GM23338 (cell line): ENCODE data around the gene EHMT2. TPM values are rescaled to one million over a fixed set of nuclear protein-coding genes. Genes with fewer than 3 reads are reported as not detected.

Source experiments
- ATAC-seq: fragments of 200-7000 bp; cut with Tn5 transposase; 3 replicates; pipeline ENCODE4 v1.9.1; 2020
- DNase-seq: peaks from one replicate; pipeline ENCODE4 v3.0.0-alpha.2; 2015; ENCODE audit warnings: low spot score
- H2AFZ ChIP-seq: fragments of 200-600 bp; sonication (generic); 2 replicates; pipeline ENCODE4 v1.8.0; 2016; ENCODE audit warnings: antibody characterized with exemption, mild to moderate bottlenecking, moderate library complexity
- H3F3A ChIP-seq: fragments of 200-600 bp; sonication (generic); replicated peaks from 2 replicates; pipeline ENCODE4 v1.8.0; 2017; ENCODE audit warnings: antibody characterized with exemption, mixed run types, low read depth
- H3K27ac ChIP-seq: fragments of 200-600 bp; sonication (generic); 2 replicates; pipeline ENCODE4 v1.6.1; 2016; ENCODE audit warnings: low read depth
- H3K27me3 ChIP-seq: fragments of 200-600 bp; sonication (generic); 2 replicates; pipeline ENCODE4 v1.8.0; 2016; ENCODE audit warnings: mild to moderate bottlenecking, mixed run types, moderate library complexity; ENCODE audit not compliant: insufficient read depth
- H3K36me3 ChIP-seq: fragments of 200-600 bp; sonication (generic); 2 replicates; pipeline ENCODE4 v1.8.0; 2016; ENCODE audit warnings: mild to moderate bottlenecking; ENCODE audit not compliant: insufficient read depth
- H3K4me1 ChIP-seq: fragments of 200-600 bp; sonication (generic); 2 replicates; pipeline ENCODE4 v1.8.0; 2016; ENCODE audit warnings: mild to moderate bottlenecking, moderate library complexity; ENCODE audit not compliant: insufficient read depth
- H3K4me2 ChIP-seq: fragments of 200-600 bp; sonication (generic); 2 replicates; pipeline ENCODE4 v1.7.1; 2017; ENCODE audit warnings: mixed run types
- H3K4me3 ChIP-seq: fragments of 200-600 bp; sonication (generic); 2 replicates; pipeline ENCODE4 v1.6.1; 2016; ENCODE audit warnings: mixed run types
- H3K79me2 ChIP-seq: fragments of 200-600 bp; sonication (generic); replicated peaks from 2 replicates; pipeline ENCODE4 v1.8.0; 2017; ENCODE audit warnings: mild to moderate bottlenecking; ENCODE audit not compliant: insufficient read depth
- H3K9me2 ChIP-seq: fragments of 200-600 bp; sonication (generic); 2 replicates; pipeline ENCODE4 v1.8.0; 2017; ENCODE audit not compliant: insufficient read depth
- H4K20me1 ChIP-seq: fragments of 200-600 bp; sonication (generic); replicated peaks from 2 replicates; pipeline ENCODE4 v1.8.0; 2017; ENCODE audit warnings: mild to moderate bottlenecking; ENCODE audit not compliant: insufficient read depth
- H3K27ac Mint-ChIP-seq: 2 replicates; pipeline ENCODE4 v1.8.0; 2020; ENCODE audit warnings: inconsistent platforms, mild to moderate bottlenecking, moderate library complexity, mixed read lengths
- H3K27me3 Mint-ChIP-seq: 3 replicates; pipeline ENCODE4 v1.8.0; 2022; ENCODE audit warnings: low read depth, mild to moderate bottlenecking, moderate library complexity, mixed read lengths, inconsistent platforms; ENCODE audit not compliant: insufficient read depth, poor library complexity
- H3K36me3 Mint-ChIP-seq: 3 replicates; pipeline ENCODE4 v1.8.0; 2021; ENCODE audit warnings: low read depth, mild to moderate bottlenecking, inconsistent platforms, moderate library complexity, mixed read lengths
- H3K4me1 Mint-ChIP-seq: 3 replicates; pipeline ENCODE4 v1.8.0; 2020; ENCODE audit warnings: mild to moderate bottlenecking, inconsistent platforms, mixed read lengths
- H3K4me3 Mint-ChIP-seq: 3 replicates; pipeline ENCODE4 v1.8.0; 2021; ENCODE audit warnings: moderate library complexity, mild to moderate bottlenecking, inconsistent platforms, mixed read lengths
- H3K9me3 Mint-ChIP-seq: 3 replicates; pipeline ENCODE4 v1.8.0; 2020; ENCODE audit warnings: moderate library complexity, mild to moderate bottlenecking, inconsistent platforms, mixed read lengths
- CREB1 ChIP-seq: fragments of 250-450 bp; sonication (Bioruptor Pico); IDR thresholded peaks from 2 replicates; pipeline ENCODE4 v1.5.0; 2020; ENCODE audit warnings: low read depth, mild to moderate bottlenecking, moderate library complexity
- ETS1 ChIP-seq: IDR thresholded peaks from 2 replicates; pipeline ENCODE4 v1.6.1; 2016; ENCODE audit warnings: antibody characterized with exemption
- EZH2 ChIP-seq: fragments of 200-600 bp; sonication (generic); IDR thresholded peaks from one replicate; pipeline ENCODE4 v1.8.0; 2017; ENCODE audit warnings: antibody characterized with exemption, mild to moderate bottlenecking, low read depth; ENCODE audit not compliant: unreplicated experiment
- JUNB ChIP-seq: IDR thresholded peaks from one replicate; pipeline ENCODE4 v1.6.1; 2016; ENCODE audit warnings: antibody characterized with exemption; ENCODE audit not compliant: unreplicated experiment
- POLR2AphosphoS5 ChIP-seq: IDR thresholded peaks from 2 replicates; pipeline ENCODE4 v1.6.1; 2016; ENCODE audit warnings: antibody characterized with exemption, low read depth
- STAT1 ChIP-seq: IDR thresholded peaks from one replicate; pipeline ENCODE4 v1.6.1; 2016; ENCODE audit warnings: antibody characterized with exemption; ENCODE audit not compliant: unreplicated experiment
- ZNF331 ChIP-seq: fragments of 250-450 bp; sonication (Bioruptor Pico); IDR thresholded peaks from 2 replicates; pipeline ENCODE4 v1.5.0; 2020; ENCODE audit warnings: low read depth, mild to moderate bottlenecking, moderate library complexity
- ZNF462 ChIP-seq: fragments of 250-450 bp; sonication (Bioruptor Pico); IDR thresholded peaks from 2 replicates; pipeline ENCODE4 v1.5.0; 2020; ENCODE audit warnings: mild to moderate bottlenecking, moderate library complexity
- polyA plus RNA-seq: library from polyadenylated mRNA; unstranded; fragments of >200 nt; fragmentation: Nextera tagmentation; extraction: Ambion mirVana; gene quantifications from 2 replicates; pipeline ENCODE4 v1.2.1, GENCODE V29; 2016
- total RNA-seq: library from RNA; depleted of rRNA; stranded (reverse); fragments of >200 nt; shearing (Covaris generic); gene quantifications from 2 replicates; pipeline ENCODE4 v1.2.3, GENCODE V29; 2014

EHMT2 gene
- total and polyA plus RNA-seq, 2 experiments from 2014 or later: 113 to 193 TPM

GRCh38 chr6:31862344-31863235 is 34.9 kb downstream of the EHMT2 start, which contains the start of gene NEU1:
NEU1 (minus strand) TSS chr6:31862821; CDS start chr6:31862776, 45 bp downstream.
- peaks cover 3% of the 10 kb centered on the region; the same call in 1 of the 2 replicates for H4K20me1 ChIP-seq
- Mint-ChIP-seq H3K27ac (peak within 1 kb of the TSS; percentile 97), H3K9me3 (peaks cover 2% of the 10 kb centered on the region; the same call in 1 of the 3 replicates), H3K4me1 (peaks cover 8% of the 10 kb centered on the region), H3K36me3 (peaks cover 14% of the 10 kb centered on the region), H3K4me3 (peak within 1 kb of the TSS; percentile 95), H3K27me3 (peaks cover 18% of the 10 kb centered on the region)
- peak within 1 kb of the TSS; percentile 75 for H3K27ac ChIP-seq
- no peaks in the 10 kb centered on the region for H3K36me3 ChIP-seq
- H3K9me2 ChIP-seq: no peaks in the 10 kb centered on the region
- H3F3A ChIP-seq: peaks cover 8% of the 10 kb centered on the region; the same call in 1 of the 2 replicates
- DNase-seq: peak; percentile 100
- peaks cover 12% of the 10 kb centered on the region; the same call in 1 of the 2 replicates for H3K4me1 ChIP-seq
- 0 out of 2 replicates have a peak within 1 kb of the TSS, but pooled peaks have one; percentile 30 for H2AFZ ChIP-seq
- peak; percentile 91 for TF ChIP-seq POLR2AphosphoS5
- TF ChIP-seq JUNB: no peak
- TF ChIP-seq CREB1 (CRISPR knock-in tag): peak; percentile 89
- peak; percentile 30; the same call in 1 of the 2 replicates for TF ChIP-seq ETS1
- peaks cover 8% of the 10 kb centered on the region; the same call in 1 of the 2 replicates for H3K79me2 ChIP-seq
- peak within 1 kb of the TSS; percentile 98 for H3K4me2 ChIP-seq
- no peaks in the 10 kb centered on the region for H3K27me3 ChIP-seq
- ATAC-seq: peak; percentile 93
- H3K4me3 ChIP-seq: peak within 1 kb of the TSS; percentile 73

GRCh38 chr6:31861919-31862343 is 35.6 kb downstream of the EHMT2 start:
- peak overlapping the region; percentile 95 for H3K4me3 Mint-ChIP-seq
- H3F3A ChIP-seq: peaks cover 12% of the 10 kb centered on the region; the same call in 1 of the 2 replicates
- ATAC-seq (no peak), DNase-seq (no peak)
- H3K4me1 Mint-ChIP-seq: peaks cover 8% of the 10 kb centered on the region
- peaks cover 12% of the 10 kb centered on the region; the same call in 1 of the 2 replicates for H3K4me1 ChIP-seq
- peaks cover 18% of the 10 kb centered on the region for H3K27me3 Mint-ChIP-seq
- H3K36me3 ChIP-seq: no peaks in the 10 kb centered on the region
- no peaks in the 10 kb centered on the region for H3K9me2 ChIP-seq
- peak overlapping the region; percentile 59 for H3K4me3 ChIP-seq
- peaks cover 2% of the 10 kb centered on the region; the same call in 1 of the 3 replicates for H3K9me3 Mint-ChIP-seq
- H3K27ac Mint-ChIP-seq: no peak overlapping the region
- H3K36me3 Mint-ChIP-seq: peaks cover 17% of the 10 kb centered on the region
- peak overlapping the region; percentile 98 for H3K4me2 ChIP-seq
- H4K20me1 ChIP-seq: peaks cover 3% of the 10 kb centered on the region; the same call in 1 of the 2 replicates
- peaks cover 8% of the 10 kb centered on the region; the same call in 1 of the 2 replicates for H3K79me2 ChIP-seq
- H2AFZ ChIP-seq: no peak overlapping the region
- no peak overlapping the region for H3K27ac ChIP-seq
- no peaks in the 10 kb centered on the region for H3K27me3 ChIP-seq
- TF ChIP-seq ZNF331 (CRISPR knock-in tag): no peak
- no peak for TF ChIP-seq ZNF462 (CRISPR knock-in tag)
- no peak for TF ChIP-seq ETS1
- no peak for TF ChIP-seq JUNB
- no peak for TF ChIP-seq EZH2
- TF ChIP-seq STAT1: no peak
